T-cell (primary cell): ENCODE data around the gene ITM2A. TPM values are rescaled to one million over a fixed set of nuclear protein-coding genes. Genes with fewer than 3 reads are reported as not detected.

ENCODE experiments used
- ATAC-seq, 4 experiments: fragments of 200-7000 bp in 3 of 4; fragments of 150-1000 bp in 1 of 4; cut with Tn5 transposase; replicated peaks in 1 of 4; 1 replicate in 3 of 4; 2 replicates in 1 of 4; pipeline ENCODE4 v1.10.0; 2021; ENCODE audit warnings: moderate library complexity in 3 of 4, mild to moderate bottlenecking in 2 of 4, moderate number of reproducible peaks in 1 of 4
- CTCF ChIA-PET, 2 donors: fragments of 300-600 bp; sonication (Branson Sonifier 250); formaldehyde crosslinking; loops; one replicate each; lab custom pipeline; 2022; ENCODE audit warnings: antibody characterized with exemption in 2 of 2; lab: Charles Lee
- POLR2A ChIA-PET, 2 donors: fragments of 300-600 bp; sonication (Branson Sonifier 250); formaldehyde crosslinking; loops; one replicate each; lab custom pipeline; 2022; ENCODE audit warnings: antibody characterized with exemption in 2 of 2; lab: Charles Lee
- DNase-seq, 35 experiments: peaks; one replicate each; pipeline versions ENCODE4 v3.0.0 to v3.0.0-alpha.2; 2013 to 2023
- H3K27ac ChIP-seq: one replicate; pipeline ENCODE4 v1.5.1; 2013; ENCODE audit warnings: low read length
- H3K27me3 ChIP-seq, 2 experiments: replicated peaks in 1 of 2; 1 replicate in 1 of 2; 2 replicates in 1 of 2; pipeline versions ENCODE4 v1.6.1 to v1.7.0; 2013; ENCODE audit warnings: low read length in 1 of 2, mixed read lengths in 1 of 2; ENCODE audit not compliant: control insufficient read depth in 2 of 2, insufficient read depth in 2 of 2; ENCODE audit errors: extremely low read depth in 1 of 2
- H3K36me3 ChIP-seq, 2 donors: 1 replicate in 1 of 2; 2 replicates in 1 of 2; pipeline versions ENCODE4 v1.6.1 to v1.7.0; 2013; ENCODE audit warnings: low read length in 1 of 2; ENCODE audit not compliant: control insufficient read depth in 2 of 2, insufficient read depth in 1 of 2; ENCODE audit errors: extremely low read depth in 1 of 2
- H3K4me1 ChIP-seq, 2 experiments: 1 replicate in 1 of 2; 2 replicates in 1 of 2; pipeline versions ENCODE4 v1.6.1 to v1.7.0; 2013; ENCODE audit warnings: low read length in 2 of 2, mixed read lengths in 1 of 2; ENCODE audit not compliant: insufficient read depth in 2 of 2, control insufficient read depth in 1 of 2; ENCODE audit errors: extremely low read depth in 1 of 2
- H3K4me3 ChIP-seq, 2 donors: 1 replicate in 1 of 2; 2 replicates in 1 of 2; pipeline versions ENCODE4 v1.5.1 to v1.7.0; 2013; ENCODE audit warnings: mild to moderate bottlenecking in 2 of 2, low read length in 1 of 2, moderate library complexity in 1 of 2; ENCODE audit not compliant: control insufficient read depth in 1 of 2; ENCODE audit errors: extremely low read depth in 1 of 2
- H3K9me3 ChIP-seq: 2 replicates; pipeline ENCODE4 v1.7.0; 2013
- H3K27ac Mint-ChIP-seq, 2 donors: one replicate each; pipeline ENCODE4 v1.8.0; 2020 to 2021; ENCODE audit warnings: mild to moderate bottlenecking in 2 of 2, mixed read lengths in 2 of 2
- H3K27me3 Mint-ChIP-seq, 2 donors: one replicate each; pipeline ENCODE4 v1.8.0; 2021 to 2022; ENCODE audit warnings: mixed read lengths in 2 of 2
- H3K36me3 Mint-ChIP-seq: one replicate; pipeline ENCODE4 v1.8.0; 2021; ENCODE audit warnings: mixed read lengths
- H3K4me1 Mint-ChIP-seq, 3 donors: one replicate each; pipeline ENCODE4 v1.8.0; 2020 to 2022; ENCODE audit warnings: mixed read lengths in 3 of 3, mild to moderate bottlenecking in 1 of 3
- H3K4me3 Mint-ChIP-seq, 3 donors: one replicate each; pipeline ENCODE4 v1.8.0; 2020 to 2022; ENCODE audit warnings: mild to moderate bottlenecking in 3 of 3, mixed read lengths in 3 of 3, moderate library complexity in 3 of 3
- H3K9me3 Mint-ChIP-seq, 3 donors: one replicate each; pipeline ENCODE4 v1.8.0; 2020 to 2022; ENCODE audit warnings: mixed read lengths in 3 of 3
- WGBS: methylation state at CpG from one replicate; pipeline ENCODE4 v1.1.5; 2013; ENCODE audit warnings: missing lambda C conversion rate; ENCODE audit not compliant: insufficient coverage; 5-methylcytosine and 5-hydroxymethylcytosine counted together
- total RNA-seq, 35 experiments: library from RNA in 6 of 35; stranded (reverse) in 6 of 35; fragments of 120-200 nt in 1 of 35; gene quantifications; one replicate each; pipeline versions ENCODE4 v1.2.1 to v1.2.4 and lab custom pipeline; 2013 to 2026

ITM2A gene
- total RNA-seq, 5 donors from 2014 or later (not counting 1 experiment from before 2014, with no cell fraction given): 102 to 163 (median 122) TPM

- no peaks in the 10 kb centered on the region for H3K27me3 ChIP-seq
- no peak overlapping the region for H3K4me3 ChIP-seq
- Mint-ChIP-seq H3K27me3 (no peaks in the 10 kb centered on the region), H3K4me3 (no peak overlapping the region), H3K9me3 (peaks cover 0 to 7% (median 0%) of the 10 kb centered on the region in 3 donors), H3K36me3 (peaks cover 6% of the 10 kb centered on the region), H3K27ac (peak overlapping the region; percentile 42 to 45), H3K4me1 (peaks cover 20 to 44% (median 39%) of the 10 kb centered on the region in 3 donors)
- no CpG with 5 or more reads among the region's 3 CpGs for WGBS
- CTCF ChIA-PET: interaction anchor here (0.6 to 0.8 kb wide), 2 partner anchors 72 to 239 kb away, joined by 3 read pairs; no protein-coding TSS in a partner anchor
- ATAC-seq: no peak
- peak in 3 of 35 experiments; percentile 1 to 11 (median 2) for DNase-seq
- peak overlapping the region; percentile 5 for H3K27ac ChIP-seq
- POLR2A ChIA-PET: interaction anchor here in 1 of 2 donors (0.6 kb wide), 2 partner anchors 19 to 853 kb away, joined by 4 to 24 read pairs; no protein-coding TSS in a partner anchor
- H3K4me1 ChIP-seq: peaks cover 2 to 16% of the 10 kb centered on the region in 2 experiments
- no peaks in the 10 kb centered on the region for H3K36me3 ChIP-seq
- H3K9me3 ChIP-seq: no peaks in the 10 kb centered on the region
Measured at GRCh38 chrX:79408623-79409322, 41.6 kb upstream of the ITM2A start.

GRCh38 chrX:79400623-79401022 lies 33.5 kb upstream of the ITM2A start:
- Histone ChIP-seq H3K4me3 (no peak overlapping the region), H3K27me3 (no peaks in the 10 kb centered on the region), H3K9me3 (no peaks in the 10 kb centered on the region), H3K4me1 (peaks cover 4 to 7% of the 10 kb centered on the region in 2 experiments), H3K27ac (peak overlapping the region; percentile 34), H3K36me3 (no peaks in the 10 kb centered on the region)
- Mint-ChIP-seq H3K4me1 (peaks cover 14 to 23% (median 20%) of the 10 kb centered on the region in 3 donors), H3K27ac (peak overlapping the region; percentile 73 to 88), H3K36me3 (peaks cover 4% of the 10 kb centered on the region), H3K4me3 (peak overlapping the region in 1 of 3 donors; percentile 46), H3K27me3 (peaks cover 0 to 11% of the 10 kb centered on the region in 2 donors), H3K9me3 (peaks cover 0 to 6% (median 2%) of the 10 kb centered on the region in 3 donors)
- no CpG with 5 or more reads among the region's 4 CpGs for WGBS
- ChIA-PET CTCF (no interaction called here), POLR2A (no interaction called here)
- DNase-seq (peak in 1 of 35 experiments; percentile 21), ATAC-seq (peak in 3 of 4 experiments; percentile 47 to 84 (median 73))

GRCh38 chrX:79375340-79375739 lies 8.2 kb upstream of the ITM2A start:
- no peaks in the 10 kb centered on the region for H3K36me3 ChIP-seq
- POLR2A ChIA-PET: no interaction called here
- no peaks in the 10 kb centered on the region for H3K9me3 ChIP-seq
- CTCF ChIA-PET: no interaction called here
- Mint-ChIP-seq H3K4me1 (peaks cover 5 to 12% (median 5%) of the 10 kb centered on the region in 3 donors), H3K27me3 (peaks cover 0 to 7% of the 10 kb centered on the region in 2 donors), H3K9me3 (peaks cover 0 to 2% (median 0%) of the 10 kb centered on the region in 3 donors), H3K4me3 (no peak overlapping the region), H3K36me3 (peaks cover 11% of the 10 kb centered on the region), H3K27ac (no peak overlapping the region)
- no CpG with 5 or more reads among the region's 2 CpGs for WGBS
- H3K4me3 ChIP-seq: no peak overlapping the region
- no peak overlapping the region for H3K27ac ChIP-seq
- DNase-seq: no peak
- H3K4me1 ChIP-seq: peaks cover 0 to 6% of the 10 kb centered on the region in 2 experiments
- no peak for ATAC-seq
- H3K27me3 ChIP-seq: no peaks in the 10 kb centered on the region

- peaks cover 0 to 7% of the 10 kb centered on the region in 2 donors for H3K27me3 Mint-ChIP-seq
- DNase-seq (no peak), ATAC-seq (no peak)
- no peaks in the 10 kb centered on the region for H3K36me3 ChIP-seq
- H3K4me1 ChIP-seq: peaks cover 10% of the 10 kb centered on the region in 2 experiments
- H3K4me1 Mint-ChIP-seq: peaks cover 13 to 35% (median 16%) of the 10 kb centered on the region in 3 donors
- ChIA-PET POLR2A (no interaction called here), CTCF (no interaction called here)
- peaks cover 8% of the 10 kb centered on the region for H3K36me3 Mint-ChIP-seq
- no peaks in the 10 kb centered on the region for H3K27me3 ChIP-seq
- no peaks in the 10 kb centered on the region for H3K9me3 ChIP-seq
- H3K9me3 Mint-ChIP-seq: peaks cover 0 to 2% (median 0%) of the 10 kb centered on the region in 3 donors
- no peak overlapping the region for H3K27ac ChIP-seq
- H3K4me3 ChIP-seq: no peak overlapping the region
- WGBS: no CpG with 5 or more reads among the region's 1 CpG
- no peak overlapping the region for H3K4me3 Mint-ChIP-seq
- no peak overlapping the region for H3K27ac Mint-ChIP-seq
Measured at GRCh38 chrX:79371640-79372039, 4.5 kb upstream of the ITM2A start.

- H3K27ac ChIP-seq: no peak overlapping the region
- CTCF ChIA-PET: no interaction called here
- H3K9me3 ChIP-seq: no peaks in the 10 kb centered on the region
- no peak for DNase-seq
- H3K36me3 ChIP-seq: no peaks in the 10 kb centered on the region
- no CpG with 5 or more reads among the region's 2 CpGs for WGBS
- Mint-ChIP-seq H3K36me3 (peaks cover 7% of the 10 kb centered on the region), H3K4me1 (peaks cover 13 to 35% (median 16%) of the 10 kb centered on the region in 3 donors), H3K27me3 (peaks cover 0 to 9% of the 10 kb centered on the region in 2 donors), H3K27ac (peak overlapping the region in 1 of 2 donors; percentile 5), H3K9me3 (peaks cover 0 to 2% (median 0%) of the 10 kb centered on the region in 3 donors), H3K4me3 (no peak overlapping the region)
- H3K4me3 ChIP-seq: no peak overlapping the region
- H3K27me3 ChIP-seq: no peaks in the 10 kb centered on the region
- H3K4me1 ChIP-seq: peaks cover 10% of the 10 kb centered on the region in 2 experiments
- ATAC-seq: no peak
- POLR2A ChIA-PET: no interaction called here
Measured at GRCh38 chrX:79371101-79371500, 4.0 kb upstream of the ITM2A start.

GRCh38 chrX:79369871-79370270 lies 2.7 kb upstream of the ITM2A start:
- peaks cover 10% of the 10 kb centered on the region in 2 experiments for H3K4me1 ChIP-seq
- Mint-ChIP-seq H3K4me1 (peaks cover 13 to 37% (median 16%) of the 10 kb centered on the region in 3 donors), H3K36me3 (peaks cover 7% of the 10 kb centered on the region), H3K27ac (no peak overlapping the region), H3K9me3 (peaks cover 0 to 2% (median 0%) of the 10 kb centered on the region in 3 donors), H3K27me3 (peaks cover 0 to 9% of the 10 kb centered on the region in 2 donors), H3K4me3 (no peak overlapping the region)
- H3K4me3 ChIP-seq: no peak overlapping the region
- CTCF ChIA-PET: no interaction called here
- H3K27me3 ChIP-seq: no peaks in the 10 kb centered on the region
- no peaks in the 10 kb centered on the region for H3K36me3 ChIP-seq
- POLR2A ChIA-PET: no interaction called here
- no peak overlapping the region for H3K27ac ChIP-seq
- H3K9me3 ChIP-seq: no peaks in the 10 kb centered on the region
- DNase-seq (no peak), ATAC-seq (no peak)
- no CpG with 5 or more reads among the region's 1 CpG for WGBS
